GM19324 (cell line): ENCODE measurements around the gene TLR3.
"Not testable (repeated sequence)": the region's sequence is repeated elsewhere in the genome, so short reads cannot be mapped to it uniquely, and the experiment has no call there.

Experiments used
- ATAC-seq: cut with Tn5 transposase; IDR thresholded peaks from one replicate; pipeline ENCODE4 v1.9.1; 2021; ENCODE audit warnings: mild to moderate bottlenecking, moderate library complexity; ENCODE audit not compliant: unreplicated experiment, low FRiP score

TLR3 gene

DNA sequence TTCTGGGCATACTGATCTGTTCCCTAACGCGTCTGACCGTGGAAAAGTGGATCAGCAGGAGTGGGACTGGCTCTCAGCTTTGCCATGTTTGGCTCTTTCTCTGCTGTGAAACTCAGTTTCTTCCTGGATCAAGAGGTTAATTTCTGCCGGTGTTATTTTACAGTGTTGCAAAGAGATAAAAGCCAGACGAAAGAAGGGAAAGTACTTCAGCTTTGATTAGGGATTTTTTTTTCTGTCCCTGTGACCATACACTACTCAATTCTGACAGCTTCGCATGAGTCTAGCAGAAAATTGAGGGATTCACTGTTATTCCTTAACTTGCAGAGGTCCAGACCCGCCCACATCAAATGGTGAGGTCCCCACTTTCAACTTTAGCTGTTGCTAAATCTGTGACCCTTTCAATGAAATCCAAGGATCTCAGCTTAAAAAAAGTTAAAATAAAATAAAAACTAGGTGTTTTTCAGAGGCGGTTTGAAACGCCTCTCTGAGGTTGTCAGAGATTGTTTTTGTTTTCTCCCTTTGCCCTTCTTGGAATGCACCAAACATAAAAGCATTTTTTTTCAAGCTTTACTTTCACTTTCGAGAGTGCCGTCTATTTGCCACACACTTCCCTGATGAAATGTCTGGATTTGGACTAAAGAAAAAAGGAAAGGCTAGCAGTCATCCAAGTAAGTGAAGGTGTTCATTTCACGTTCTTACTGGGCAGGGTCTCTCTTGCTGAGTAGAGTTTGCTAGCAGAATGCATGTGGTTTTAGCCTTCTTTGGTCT, at the start of gene TLR3:
TLR3 (plus strand) TSS at position 576 of the 768 bp plus-strand sequence. CDS start 7,464 bp downstream, outside the sequence.
- ATAC-seq: no peak

DNA sequence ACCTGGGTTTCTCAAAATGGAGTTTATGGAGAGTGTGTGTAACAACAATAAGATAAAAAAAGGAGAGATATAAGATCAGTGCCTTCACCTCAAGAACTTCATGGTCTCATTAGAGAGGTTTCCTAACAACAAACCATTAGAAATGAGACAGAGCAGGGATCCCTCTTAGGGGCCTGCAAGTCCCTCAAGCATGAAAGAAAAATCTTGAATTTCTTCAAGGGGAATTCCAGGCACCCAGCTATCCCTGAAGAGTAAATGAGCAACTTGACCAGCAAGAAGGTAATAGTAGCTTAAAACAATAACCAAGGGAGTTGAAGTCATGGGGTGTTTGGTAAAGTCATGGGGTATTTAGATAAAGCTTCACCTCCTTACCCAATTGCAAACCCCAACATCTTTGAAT, 49.7 kb upstream of the TLR3 start:
- ATAC-seq: no peak

DNA sequence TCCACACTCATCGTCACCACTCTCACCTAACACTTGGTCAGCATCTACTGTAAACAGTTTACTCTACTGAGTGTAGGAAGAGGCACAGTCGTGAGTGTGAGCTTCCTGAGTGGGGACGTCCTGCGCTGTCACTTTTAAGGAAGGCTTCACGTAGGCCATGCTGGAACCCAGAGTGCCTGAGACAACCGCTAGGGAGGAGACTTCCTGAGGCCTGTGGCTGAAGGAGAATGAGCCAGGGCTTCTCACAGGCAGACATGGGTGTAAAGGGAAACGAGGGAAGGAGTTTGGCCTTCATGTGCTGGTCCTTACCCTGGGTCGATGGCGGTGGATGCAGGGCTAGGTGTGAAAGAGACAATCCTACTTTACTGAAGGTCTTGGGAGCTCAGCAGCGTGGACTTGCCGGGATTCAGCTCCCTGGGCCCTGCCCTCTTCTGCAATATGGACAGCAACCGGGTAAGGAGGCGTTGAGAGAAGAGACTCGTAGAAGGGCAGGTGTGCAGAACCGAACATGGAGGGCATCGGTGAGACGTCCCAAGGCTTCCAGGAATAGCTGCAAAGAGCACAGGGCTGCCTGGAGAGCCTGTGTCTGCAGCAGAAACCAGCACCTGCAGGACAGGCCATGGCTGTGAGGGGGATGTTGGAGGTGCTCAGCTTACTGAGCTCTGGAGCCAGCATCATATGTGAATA, 48.7 kb upstream of the TLR3 start:
- ATAC-seq: no peak

DNA sequence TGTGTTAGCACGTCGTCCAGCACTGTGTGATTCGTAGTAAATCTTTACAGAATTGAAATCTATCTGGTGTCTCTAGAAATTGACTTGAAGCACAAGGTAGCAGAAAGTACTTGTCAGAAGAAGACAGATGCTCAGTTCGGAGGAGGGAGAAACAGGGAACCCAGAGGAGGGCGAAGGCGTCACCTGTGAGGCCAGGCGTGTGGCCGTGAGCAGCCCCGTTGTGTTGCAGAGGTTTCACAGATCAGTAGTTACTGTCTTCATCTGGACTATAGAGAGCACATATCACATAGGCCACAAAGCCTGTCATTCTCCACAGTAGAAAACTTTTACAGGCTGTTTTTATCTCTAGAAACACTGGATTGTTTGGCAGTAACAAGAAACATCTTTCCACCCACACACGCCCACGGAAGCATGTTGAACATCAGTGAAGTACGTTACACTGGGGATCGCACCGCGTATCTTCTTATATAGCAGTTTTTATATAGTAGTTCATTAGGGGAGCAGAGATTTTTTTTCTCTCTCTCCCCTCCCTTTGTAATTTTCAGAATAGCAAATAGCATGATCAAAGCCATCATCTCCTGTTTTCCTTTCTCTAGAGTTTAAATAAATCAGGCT, 48.1 kb upstream of the TLR3 start:
- ATAC-seq: no peak

DNA sequence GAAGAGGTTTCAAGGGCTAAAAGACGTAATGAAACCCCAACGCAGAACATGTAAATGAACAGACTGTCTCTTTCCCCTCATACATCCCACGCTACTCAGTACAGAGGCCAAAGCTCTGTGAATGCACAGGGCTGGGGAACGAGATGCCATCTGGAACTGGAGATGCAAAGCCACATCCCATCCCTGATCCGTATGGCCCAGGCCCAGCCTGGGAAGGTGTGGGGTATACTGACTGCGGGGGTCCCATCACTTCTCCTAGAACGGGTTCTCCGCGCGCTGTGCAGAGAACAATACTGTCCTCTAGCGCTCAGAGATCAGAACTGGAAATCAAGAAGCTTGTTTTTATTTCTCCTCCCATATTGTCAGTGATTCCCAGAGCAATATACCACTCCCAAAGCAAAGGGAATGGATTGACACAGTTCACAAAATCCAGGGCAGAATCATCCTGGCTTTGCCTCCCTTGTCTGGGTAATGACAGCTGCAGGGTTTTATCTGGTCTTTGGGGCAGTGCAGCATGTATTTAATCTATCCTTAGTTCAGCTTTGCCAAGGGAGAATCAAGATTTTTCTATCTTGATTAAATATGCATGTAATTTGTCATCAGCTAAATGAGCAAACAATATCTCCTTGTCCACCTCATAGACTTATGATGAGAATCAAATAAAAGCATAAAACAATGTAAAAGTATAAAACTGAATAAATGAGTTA, 47.3 kb upstream of the TLR3 start:
- no peak for ATAC-seq

DNA sequence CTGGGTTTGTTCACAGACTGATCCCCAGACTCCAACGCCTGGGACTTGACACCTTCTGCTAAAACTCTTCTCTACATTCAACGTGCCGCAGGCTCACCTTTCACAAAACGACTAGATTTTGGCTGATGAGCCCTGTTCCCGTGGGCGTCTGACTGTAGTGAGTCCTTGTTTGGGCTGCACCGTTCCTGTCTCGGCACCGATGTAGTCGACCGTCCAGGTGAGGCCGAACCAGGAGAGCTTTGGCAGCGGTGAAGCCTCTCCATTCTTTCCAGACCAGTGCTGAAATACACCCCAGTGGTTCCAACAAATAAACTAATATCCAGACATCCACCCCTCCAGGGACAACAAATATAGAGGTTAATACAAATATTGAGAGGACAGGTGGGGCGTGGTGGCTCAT, 45.0 kb upstream of the TLR3 start:
- no peak for ATAC-seq

DNA sequence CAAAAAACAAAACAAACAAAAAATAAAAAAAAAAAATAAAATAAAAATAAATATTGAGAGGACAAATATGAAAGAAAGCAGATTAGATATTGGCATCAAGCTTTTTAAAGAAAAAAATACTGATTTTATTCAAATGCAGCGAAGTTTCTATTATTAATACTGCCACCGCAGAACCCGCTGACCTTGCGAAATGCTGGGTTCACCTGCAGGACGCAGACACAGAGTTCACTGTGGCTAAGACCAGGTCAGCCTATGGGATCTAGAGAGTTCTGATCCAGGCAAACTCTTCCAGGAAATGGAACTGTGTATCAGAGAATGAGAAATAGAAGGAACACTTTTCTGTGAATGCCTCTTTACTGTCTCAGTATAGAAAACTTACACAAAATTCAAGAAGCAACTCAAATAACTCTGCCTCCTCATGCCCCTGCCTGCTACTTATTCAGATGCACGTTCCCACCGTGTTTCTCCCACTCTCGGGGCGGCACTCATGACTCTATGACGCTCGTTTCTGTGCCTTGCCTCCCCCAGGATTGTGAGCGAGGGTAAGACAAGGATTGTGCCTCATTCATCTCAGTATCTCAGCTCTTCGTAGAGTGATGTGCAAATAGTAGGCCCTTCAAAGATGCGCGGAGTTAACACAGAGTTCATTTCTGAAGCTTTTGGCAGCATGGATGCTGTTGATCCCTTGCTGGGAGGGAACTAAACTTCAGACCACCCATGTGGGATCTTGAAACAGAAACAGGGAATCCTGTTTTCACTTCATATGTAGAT, 44.1 kb upstream of the TLR3 start:
- ATAC-seq: no peak

DNA sequence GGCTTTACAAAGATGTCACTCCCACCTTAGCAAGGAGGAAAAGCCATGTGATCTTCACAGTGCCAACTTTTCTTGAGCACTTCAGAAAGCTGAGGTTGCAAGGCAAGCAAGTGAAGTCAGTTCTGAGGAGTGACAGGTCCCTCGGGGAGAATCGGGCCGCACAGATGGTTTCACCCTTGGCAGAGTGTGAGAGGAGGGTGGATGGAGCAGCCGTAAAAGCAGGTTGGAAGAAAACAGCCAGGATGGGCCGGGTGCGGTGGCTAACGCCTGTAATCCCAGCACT, 43.6 kb upstream of the TLR3 start:
- ATAC-seq: no peak

DNA sequence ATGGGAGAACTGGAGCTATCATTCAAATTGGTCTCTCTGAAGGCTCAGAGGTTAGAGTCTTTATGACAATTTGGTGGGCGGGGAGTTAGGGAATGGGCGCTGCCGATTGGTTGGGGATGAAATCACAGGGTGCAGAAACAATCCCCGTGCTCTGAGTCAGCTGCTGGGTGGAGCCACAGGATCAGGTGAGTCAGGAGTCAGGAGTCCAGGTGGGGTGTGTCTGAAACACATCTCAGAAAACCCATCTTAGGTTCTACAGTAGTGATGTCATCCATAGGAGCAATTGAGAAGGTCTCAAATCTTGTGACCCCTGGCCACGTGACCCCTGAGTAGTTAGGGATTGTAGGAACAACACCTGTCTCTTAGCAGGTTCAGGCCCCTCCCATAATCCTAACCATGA, 41.6 kb upstream of the TLR3 start:
- ATAC-seq: no peak

DNA sequence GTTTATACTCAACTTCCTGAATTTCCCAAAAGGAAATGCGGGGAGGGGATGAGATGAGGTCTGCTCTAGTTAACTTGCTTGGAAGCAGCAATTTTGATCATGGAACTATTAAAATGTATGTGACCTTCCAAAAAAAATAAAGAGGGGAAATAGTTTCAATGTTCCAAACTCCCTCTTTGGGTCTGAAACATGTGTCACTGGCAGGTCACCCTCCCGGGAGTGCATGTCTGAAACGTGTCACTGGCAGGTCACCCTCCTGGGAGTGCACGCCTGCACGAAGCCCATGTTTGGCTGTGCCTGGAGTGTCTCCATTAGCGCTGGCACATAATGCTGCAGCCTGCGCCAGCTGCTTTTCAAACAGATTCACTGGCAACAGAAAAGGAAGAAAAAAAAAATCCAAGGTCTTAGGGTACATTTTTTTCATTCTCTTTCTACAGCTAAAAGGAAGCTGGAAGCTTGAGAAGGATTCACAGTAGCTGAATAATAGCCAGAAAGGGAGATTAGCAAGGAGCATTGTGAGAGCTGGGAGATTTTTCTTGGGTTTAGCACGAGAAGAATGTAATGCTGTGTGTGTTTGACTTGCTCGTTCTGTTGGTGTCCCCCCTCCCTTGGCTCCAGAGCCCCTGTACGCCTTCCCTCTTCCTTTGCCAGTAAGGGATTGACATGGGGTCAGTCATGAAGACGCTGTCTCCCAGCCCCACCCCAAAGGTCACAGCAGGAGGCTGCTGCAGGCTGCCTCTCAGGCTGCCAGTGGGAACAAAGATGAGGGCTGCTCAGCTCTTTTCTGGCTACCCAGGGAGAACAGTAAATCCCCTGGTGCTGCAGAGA, 39.2 kb upstream of the TLR3 start:
- ATAC-seq: no peak

DNA sequence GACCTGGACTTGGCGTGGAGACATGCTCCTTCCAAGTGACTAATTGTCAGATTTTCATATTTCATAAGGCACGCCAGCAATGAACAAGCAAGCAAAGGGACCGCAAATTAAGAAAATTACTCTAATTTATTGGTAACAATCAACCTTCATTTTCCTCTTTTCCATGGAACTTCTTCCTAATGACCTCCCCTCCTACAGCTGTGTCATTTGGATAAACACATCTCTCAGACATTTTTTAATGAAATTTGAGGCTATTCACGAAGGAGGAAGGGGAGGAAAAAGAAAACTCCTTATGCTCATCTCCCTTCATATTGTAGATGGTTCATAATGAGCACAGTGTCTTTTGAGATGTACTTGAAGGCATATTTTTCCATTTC, 38.6 kb upstream of the TLR3 start:
- no peak for ATAC-seq

DNA sequence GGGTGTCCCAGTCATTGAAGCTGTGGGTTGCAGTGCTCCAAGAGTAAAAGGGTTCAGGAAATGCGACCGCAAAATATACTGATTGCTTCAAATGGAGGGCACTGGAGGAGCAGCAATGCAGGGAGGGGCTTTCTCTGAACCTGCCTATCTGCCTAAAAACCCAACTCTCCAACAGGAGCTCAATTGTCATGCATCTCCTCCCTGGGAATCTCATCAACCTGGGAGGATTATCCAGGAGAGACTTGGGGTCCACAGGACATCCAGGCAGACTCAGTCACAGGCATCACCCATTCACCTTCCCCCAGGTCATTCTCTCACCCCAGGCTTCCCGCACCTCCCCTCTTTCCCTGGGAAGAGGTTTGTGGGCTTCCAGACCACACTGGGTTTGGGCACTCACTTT, 38.2 kb upstream of the TLR3 start:
- ATAC-seq: no peak

DNA sequence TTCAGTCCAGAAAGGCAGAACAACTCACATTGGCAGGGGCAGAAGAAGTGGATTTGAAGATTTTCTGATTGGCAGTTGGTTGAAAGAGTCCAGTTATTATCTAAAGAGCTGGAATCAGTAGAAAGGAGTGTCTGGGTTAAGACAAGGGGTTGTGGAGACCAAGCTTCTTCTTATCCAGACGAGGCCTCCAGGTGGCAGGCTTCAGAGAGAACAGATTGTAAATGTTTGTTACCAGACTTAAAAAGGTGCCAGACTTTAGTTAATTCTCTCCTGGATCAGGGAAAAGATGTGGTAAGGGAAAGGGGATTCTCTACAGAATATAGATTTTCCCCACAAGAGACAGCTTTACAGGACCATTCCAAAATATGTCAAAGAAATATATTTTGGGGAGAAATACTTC, 36.7 kb upstream of the TLR3 start:
- ATAC-seq: no peak

DNA sequence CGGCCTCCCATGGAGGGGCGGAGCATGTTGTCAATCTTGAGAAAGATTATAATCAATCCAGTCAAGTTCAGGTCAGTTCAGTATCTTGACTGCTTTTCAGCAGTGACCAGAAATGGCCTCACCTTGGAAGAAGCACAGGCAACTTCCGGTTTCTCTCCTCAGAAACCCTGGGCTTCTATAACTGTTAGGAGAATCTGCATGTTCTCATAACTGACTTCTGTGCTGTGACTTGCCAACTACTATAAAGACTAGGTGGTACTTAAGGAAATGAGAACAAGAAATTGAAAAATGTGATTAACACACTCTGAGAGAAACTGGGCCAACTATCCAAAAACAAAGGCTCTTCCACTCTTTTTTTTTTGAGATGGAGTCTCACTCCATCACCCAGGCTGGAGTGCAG, 35.9 kb upstream of the TLR3 start:
- no peak for ATAC-seq

DNA sequence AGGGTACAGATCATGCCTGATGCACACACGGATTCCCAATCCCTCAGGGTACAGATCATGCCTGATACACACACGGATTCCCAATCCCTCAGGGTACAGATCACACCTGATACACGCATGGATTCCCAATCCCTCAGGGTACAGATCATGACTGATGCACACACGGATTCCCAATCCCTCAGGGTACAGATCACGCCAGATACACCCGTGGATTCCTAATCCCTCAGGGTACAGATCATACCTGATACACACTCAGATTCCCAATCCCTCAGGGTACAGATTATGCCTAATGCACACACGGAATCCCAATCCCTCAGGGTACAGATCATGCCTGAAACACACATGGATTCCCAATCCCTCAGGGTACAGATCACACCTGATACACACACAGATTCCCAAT, 34.3 kb upstream of the TLR3 start:
- ATAC-seq: not testable (repeated sequence)

DNA sequence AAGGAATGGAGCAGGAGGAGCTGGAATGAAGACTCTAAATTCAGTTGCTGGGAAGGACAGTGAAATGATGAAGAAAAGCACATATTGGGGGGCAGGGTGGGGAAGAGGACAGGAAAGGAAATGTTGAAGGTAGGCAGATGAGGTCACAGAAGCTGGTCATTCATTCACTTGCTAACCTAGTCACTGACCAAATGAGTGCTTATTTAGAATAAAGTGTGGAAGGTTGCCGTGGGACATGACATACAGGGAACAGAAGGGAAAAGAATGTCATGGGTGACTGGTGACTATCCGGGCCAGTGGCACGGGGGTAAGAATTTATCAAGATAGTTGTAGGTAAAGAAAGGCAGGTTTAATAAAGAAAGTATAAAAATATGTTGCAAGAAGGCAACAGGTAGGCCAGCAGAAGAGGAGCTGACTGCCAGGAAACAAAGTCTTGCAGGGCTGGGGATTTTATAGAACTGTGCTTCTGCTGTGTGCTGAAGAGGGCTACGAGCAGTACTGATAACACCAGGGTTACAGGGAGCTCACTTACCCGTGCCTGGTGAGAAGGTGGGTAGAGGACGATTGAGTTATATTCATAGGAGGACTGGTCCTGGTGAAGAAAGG, 31.9 kb upstream of the TLR3 start:
- no peak for ATAC-seq

DNA sequence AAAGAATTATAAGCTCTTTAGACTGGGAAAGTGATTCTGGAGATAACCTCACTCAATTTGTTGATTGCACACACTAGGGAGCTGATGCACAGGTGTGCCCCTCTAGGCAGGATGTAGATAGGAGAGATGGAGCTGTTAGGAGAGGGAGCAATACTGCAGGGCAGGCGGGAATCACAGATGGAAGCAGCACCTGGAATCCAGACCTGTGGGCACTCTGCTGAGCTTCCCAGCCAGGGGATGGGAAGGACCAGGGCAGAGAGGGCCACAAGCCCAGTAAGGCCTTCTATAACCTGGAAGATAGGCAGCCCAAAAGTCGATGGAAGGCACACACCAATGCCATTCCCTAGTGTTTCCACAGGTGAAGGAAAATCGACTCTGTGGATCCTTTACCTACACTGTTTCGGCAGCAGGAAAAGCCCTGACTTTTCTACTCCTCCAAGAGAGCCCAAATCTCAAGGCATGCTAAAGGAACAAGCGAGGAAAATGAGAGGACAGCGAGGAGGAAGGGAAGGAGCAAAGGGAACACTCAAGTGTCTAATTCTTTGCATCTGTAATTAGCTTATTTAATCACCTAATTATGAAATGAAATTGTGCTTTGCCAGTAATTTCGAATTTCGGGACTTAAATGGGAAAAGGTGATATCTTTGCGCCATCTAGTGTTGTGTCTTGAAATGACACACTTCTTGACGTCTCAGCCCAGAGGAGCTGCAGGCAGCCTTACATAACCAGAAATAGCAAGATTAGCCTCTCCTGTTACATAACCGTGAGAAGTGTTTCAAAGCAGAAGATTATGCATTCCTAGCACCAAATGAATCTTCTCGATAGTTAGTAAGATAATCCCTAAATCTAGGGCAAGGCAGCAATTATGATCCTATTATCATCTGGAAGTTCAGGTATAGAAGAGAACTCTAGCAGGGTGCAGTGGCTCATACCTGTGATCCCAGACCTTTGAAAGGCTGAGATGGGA, 31.0 kb upstream of the TLR3 start:
- no peak for ATAC-seq

DNA sequence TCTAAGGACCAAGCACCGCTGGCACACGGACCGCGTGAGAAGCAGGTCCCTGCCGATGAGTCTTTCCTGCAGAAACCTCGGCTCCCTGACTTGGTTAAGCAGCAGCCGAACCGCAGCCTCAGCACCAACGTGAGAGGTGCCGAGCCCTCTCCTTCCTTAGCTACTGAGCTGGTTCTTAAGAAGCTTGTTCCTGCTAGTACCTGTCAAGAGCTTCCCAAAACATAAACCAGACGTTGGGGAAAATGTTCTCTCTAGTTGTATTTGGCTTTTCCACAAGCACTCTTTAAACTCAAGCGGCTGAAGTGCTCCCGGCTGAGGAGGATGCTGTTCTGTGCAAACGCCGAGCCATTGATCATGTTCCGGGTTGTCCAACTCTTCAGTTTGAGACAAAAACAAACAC, 29.3 kb upstream of the TLR3 start:
- ATAC-seq: no peak
